ENCODE results near the gene AMPD3.

AMPD3 gene

GRCh38 chr11:10488934-10489691 lies 34.0 kb downstream of the AMPD3 start:
- DNase-seq: no peak

GRCh38 chr11:10490032-10490397 lies 35.0 kb downstream of the AMPD3 start:
- no peak for DNase-seq

GRCh38 chr11:10490398-10491241 lies 35.6 kb downstream of the AMPD3 start:
- DNase-seq: no peak

- DNase-seq: no peak
Measured at GRCh38 chr11:10492084-10492483, 37.0 kb downstream of the AMPD3 start.

- no peak for DNase-seq
Measured at GRCh38 chr11:10493041-10493663, 38.1 kb downstream of the AMPD3 start.

GRCh38 chr11:10494636-10495463 lies 39.8 kb downstream of the AMPD3 start:
- DNase-seq: no peak

- no peak for DNase-seq
Measured at GRCh38 chr11:10495464-10495786, 40.4 kb downstream of the AMPD3 start.

- DNase-seq: no peak
Measured at GRCh38 chr11:10496296-10496936, 41.4 kb downstream of the AMPD3 start.

- DNase-seq: no peak
Measured at GRCh38 chr11:10497371-10498021, 42.4 kb downstream of the AMPD3 start.

- no peak for DNase-seq
Measured at GRCh38 chr11:10498022-10498400, 42.9 kb downstream of the AMPD3 start.

GRCh38 chr11:10498426-10499250 lies 43.6 kb downstream of the AMPD3 start:
- no peak for DNase-seq

- no peak for DNase-seq
Measured at GRCh38 chr11:10499452-10499851, 44.4 kb downstream of the AMPD3 start.

GRCh38 chr11:10499874-10500601 lies 45.0 kb downstream of the AMPD3 start:
- no peak for DNase-seq

GRCh38 chr11:10500757-10501684 lies 46.0 kb downstream of the AMPD3 start:
- no peak for DNase-seq

- DNase-seq: no peak
Measured at GRCh38 chr11:10502065-10502680, 47.1 kb downstream of the AMPD3 start.

GRCh38 chr11:10502770-10503169 lies 47.7 kb downstream of the AMPD3 start:
- no peak for DNase-seq

GRCh38 chr11:10503221-10503620 lies 48.2 kb downstream of the AMPD3 start:
- DNase-seq: no peak

- no peak for DNase-seq
Measured at GRCh38 chr11:10503777-10504480, 48.9 kb downstream of the AMPD3 start.

All from T-helper 1 cell (primary cell).